ENCODE data around the gene SMARCB1. TPM values are rescaled to one million over a fixed set of nuclear protein-coding genes. Genes with fewer than 3 reads are reported as not detected.

SMARCB1 gene
- total and polyA plus RNA-seq, 7 donors: 25.0 to 85.7 (median 43.9) TPM

- intact Hi-C loops (cut with DNase I): no loop called here
- TF ChIP-seq POLR2A (IDR thresholded peaks at IDR 0.05) (no peak), EP300 (IDR thresholded peaks at IDR 0.05) (no peak), CTCF (IDR thresholded peaks at IDR 0.05) (no peak), POLR2AphosphoS5 (IDR thresholded peaks at IDR 0.05) (no peak)
- H3K27ac ChIP-seq: no peak overlapping the region
- H3K36me3 ChIP-seq: peaks cover 0 to 9% (median 2%) of the 10 kb centered on the region in 4 donors
- H3K9me3 ChIP-seq: no peaks in the 10 kb centered on the region
- H3K4me1 ChIP-seq: peaks cover 0 to 23% (median 22%) of the 10 kb centered on the region in 4 donors
- WGBS, 2 donors: 82 to 84% methylated on average over 7 of the region's 7 CpGs
- DNase-seq: no peak
- no peak overlapping the region for H3K4me3 ChIP-seq
- H3K27me3 ChIP-seq: no peaks in the 10 kb centered on the region
Measured at GRCh38 chr22:23840026-23840425, 53.3 kb downstream of the SMARCB1 start.

- Histone ChIP-seq H3K9me3 (no peaks in the 10 kb centered on the region), H3K36me3 (peaks cover 0 to 2% (median 0%) of the 10 kb centered on the region in 4 donors), H3K27ac (no peak overlapping the region), H3K27me3 (no peaks in the 10 kb centered on the region), H3K4me1 (peaks cover 0 to 23% (median 19%) of the 10 kb centered on the region in 4 donors), H3K4me3 (no peak overlapping the region)
- intact Hi-C loops (cut with DNase I): no loop called here
- WGBS, 2 donors: 78 to 79% methylated on average over 5 of the region's 5 CpGs
- DNase-seq: no peak
- TF ChIP-seq EP300 (IDR thresholded peaks at IDR 0.05): no peak
- no peak for TF ChIP-seq POLR2A (IDR thresholded peaks at IDR 0.05)
- TF ChIP-seq CTCF (IDR thresholded peaks at IDR 0.05): no peak
- no peak for TF ChIP-seq POLR2AphosphoS5 (IDR thresholded peaks at IDR 0.05)
Measured at GRCh38 chr22:23841292-23841691, 54.5 kb downstream of the SMARCB1 start.

GRCh38 chr22:23841736-23842445 is 55.1 kb downstream of the SMARCB1 start:
- 83 to 85% methylated on average over 20 of the region's 20 CpGs for WGBS, 2 donors
- Histone ChIP-seq H3K27ac (no peak overlapping the region), H3K9me3 (no peaks in the 10 kb centered on the region), H3K4me3 (no peak overlapping the region), H3K36me3 (no peaks in the 10 kb centered on the region), H3K4me1 (peaks cover 0 to 23% (median 19%) of the 10 kb centered on the region in 4 donors), H3K27me3 (no peaks in the 10 kb centered on the region)
- no peak for DNase-seq
- intact Hi-C loops (cut with DNase I): no loop called here
- no peak for TF ChIP-seq CTCF (IDR thresholded peaks at IDR 0.05)
- no peak for TF ChIP-seq EP300 (IDR thresholded peaks at IDR 0.05)
- no peak for TF ChIP-seq POLR2AphosphoS5 (IDR thresholded peaks at IDR 0.05)
- TF ChIP-seq POLR2A (IDR thresholded peaks at IDR 0.05): no peak

- H3K36me3 ChIP-seq: no peaks in the 10 kb centered on the region
- H3K9me3 ChIP-seq: no peaks in the 10 kb centered on the region
- 79 to 81% methylated on average over 4 of the region's 4 CpGs for WGBS, 2 donors
- TF ChIP-seq POLR2AphosphoS5 (IDR thresholded peaks at IDR 0.05) (no peak), CTCF (IDR thresholded peaks at IDR 0.05) (no peak), POLR2A (IDR thresholded peaks at IDR 0.05) (no peak), EP300 (IDR thresholded peaks at IDR 0.05) (no peak)
- no peaks in the 10 kb centered on the region for H3K27me3 ChIP-seq
- H3K27ac ChIP-seq: no peak overlapping the region
- no peak overlapping the region for H3K4me3 ChIP-seq
- DNase-seq: no peak
- peaks cover 0 to 23% (median 19%) of the 10 kb centered on the region in 4 donors for H3K4me1 ChIP-seq
- intact Hi-C loops (cut with DNase I): no loop called here
Measured at GRCh38 chr22:23842599-23842998, 55.8 kb downstream of the SMARCB1 start.

Data from sigmoid colon (tissue), 7 donors.